Measurements from ENCODE around the gene IL15RA.
"Not testable (repeated sequence)": the region's sequence is repeated elsewhere in the genome, so short reads cannot be mapped to it uniquely, and the experiment has no call there.

Gene IL15RA

DNA sequence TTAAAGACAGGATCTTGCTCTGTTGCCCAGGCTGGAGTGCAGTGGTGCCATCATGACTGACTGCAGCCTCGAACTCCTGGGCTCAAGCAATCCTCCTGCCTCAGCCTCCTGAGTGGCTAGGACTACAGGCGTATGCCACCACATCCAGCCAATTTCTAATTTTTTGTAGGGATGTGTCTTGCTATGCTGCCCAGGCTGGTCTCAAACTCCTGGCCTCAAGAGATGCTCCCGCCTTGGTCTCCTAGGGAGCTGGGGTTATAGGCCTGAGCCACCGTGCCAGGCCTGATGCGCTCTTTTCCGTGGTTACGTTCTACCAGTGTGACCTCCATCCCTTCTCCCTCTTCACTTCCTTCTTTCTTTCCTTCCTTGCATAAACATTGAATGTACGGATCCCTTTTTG is 34.2 kb upstream of the IL15RA start:
- Mint-ChIP-seq H3K36me3 (peaks cover 25% of the 10 kb centered on the region), H3K27ac (peak overlapping the region; percentile 66), H3K27me3 (no peaks in the 10 kb centered on the region), H3K9me3 (ENCODE audit: low read depth) (peaks cover 3% of the 10 kb centered on the region), H3K4me1 (ENCODE audit: low read depth) (peaks cover 51% of the 10 kb centered on the region), H3K4me3 (no peak overlapping the region)

DNA sequence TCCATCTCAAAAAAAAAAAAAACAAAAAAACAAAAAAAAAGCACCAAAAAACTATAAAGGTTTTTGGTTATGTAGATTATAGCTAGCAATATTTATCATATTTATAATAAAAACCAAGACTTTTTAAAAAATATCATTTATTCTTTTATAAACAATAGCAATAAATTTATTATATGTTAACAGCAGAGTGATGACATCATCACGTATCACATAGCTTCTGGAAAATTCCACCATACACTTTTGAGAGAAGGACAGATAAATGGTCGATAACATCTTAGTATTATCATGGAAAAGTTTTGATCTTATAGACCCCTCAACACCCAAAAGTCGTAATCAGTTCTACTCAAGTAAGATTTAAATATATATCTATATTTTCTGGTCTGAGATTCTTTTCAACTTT is 33.2 kb upstream of the IL15RA start:
- H3K4me1 Mint-ChIP-seq (ENCODE audit: low read depth) = peaks cover 43% of the 10 kb centered on the region
- no peak overlapping the region for H3K27ac Mint-ChIP-seq
- H3K36me3 Mint-ChIP-seq = peaks cover 20% of the 10 kb centered on the region
- peaks cover 3% of the 10 kb centered on the region for H3K9me3 Mint-ChIP-seq (ENCODE audit: low read depth)
- H3K27me3 Mint-ChIP-seq = no peaks in the 10 kb centered on the region
- H3K4me3 Mint-ChIP-seq = no peak overlapping the region

- Mint-ChIP-seq H3K9me3 (ENCODE audit: low read depth) (peaks cover 3% of the 10 kb centered on the region), H3K4me1 (ENCODE audit: low read depth) (peaks cover 37% of the 10 kb centered on the region), H3K36me3 (peaks cover 18% of the 10 kb centered on the region), H3K27me3 (no peaks in the 10 kb centered on the region), H3K4me3 (no peak overlapping the region), H3K27ac (no peak overlapping the region)
Measured at GRCh38 chr10:6009961-6010360, 32.6 kb upstream of the IL15RA start.

- Mint-ChIP-seq H3K27me3 (no peaks in the 10 kb centered on the region), H3K4me3 (no peak overlapping the region), H3K27ac (peak overlapping the region; percentile 0), H3K36me3 (peaks cover 15% of the 10 kb centered on the region), H3K9me3 (ENCODE audit: low read depth) (peaks cover 3% of the 10 kb centered on the region), H3K4me1 (ENCODE audit: low read depth) (peaks cover 29% of the 10 kb centered on the region)
Measured at GRCh38 chr10:6009150-6009549, 31.8 kb upstream of the IL15RA start.

GRCh38 chr10:6008497-6009142 is 31.3 kb upstream of the IL15RA start:
- Mint-ChIP-seq H3K9me3 (ENCODE audit: low read depth) (peaks cover 3% of the 10 kb centered on the region), H3K4me3 (no peak overlapping the region), H3K36me3 (peaks cover 15% of the 10 kb centered on the region), H3K27me3 (no peaks in the 10 kb centered on the region), H3K4me1 (ENCODE audit: low read depth) (peaks cover 25% of the 10 kb centered on the region), H3K27ac (no peak overlapping the region)

DNA sequence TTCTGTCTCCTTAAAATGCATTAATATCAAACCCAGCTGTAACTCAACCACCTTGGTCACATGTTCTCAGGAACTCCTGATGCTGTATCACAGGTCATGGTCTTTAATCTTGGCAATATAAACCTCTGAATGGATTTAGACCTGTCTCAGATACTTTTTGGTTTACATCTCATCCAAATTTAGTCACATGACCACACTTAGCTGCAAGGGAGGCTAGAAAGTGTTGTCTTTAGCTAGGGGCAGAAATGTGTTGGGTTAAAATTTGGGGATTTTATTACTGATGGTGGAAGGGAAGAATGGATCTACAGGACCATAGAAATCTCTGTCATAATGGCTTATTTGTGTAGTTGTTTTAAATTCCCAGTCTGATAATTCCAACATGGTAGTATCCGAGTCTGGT is 29.6 kb upstream of the IL15RA start:
- Mint-ChIP-seq H3K27ac (no peak overlapping the region), H3K4me3 (no peak overlapping the region), H3K36me3 (peaks cover 9% of the 10 kb centered on the region), H3K27me3 (no peaks in the 10 kb centered on the region), H3K9me3 (ENCODE audit: low read depth) (peaks cover 3% of the 10 kb centered on the region), H3K4me1 (ENCODE audit: low read depth) (peaks cover 32% of the 10 kb centered on the region)

DNA sequence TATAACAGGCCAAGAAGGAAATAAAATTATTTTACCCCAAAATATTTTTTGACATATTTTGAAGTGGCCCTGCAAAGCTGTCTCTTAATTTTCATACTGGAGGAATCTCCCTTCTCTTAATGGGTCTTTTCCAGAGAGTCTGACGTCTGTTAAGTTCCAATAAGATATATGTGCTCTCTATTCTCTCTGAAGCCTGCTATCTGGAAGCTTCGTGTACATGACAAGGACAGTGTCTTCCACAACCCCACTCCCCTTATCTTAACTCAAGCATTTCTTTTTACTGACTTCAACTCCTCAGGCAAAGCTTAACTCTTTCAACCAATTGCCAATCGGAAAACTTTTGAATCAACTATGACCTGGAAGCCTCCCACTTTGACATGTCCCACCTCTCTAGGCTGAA is 29.2 kb upstream of the IL15RA start:
- no peak overlapping the region for H3K4me3 Mint-ChIP-seq
- no peaks in the 10 kb centered on the region for H3K27me3 Mint-ChIP-seq
- H3K9me3 Mint-ChIP-seq (ENCODE audit: low read depth) = peaks cover 3% of the 10 kb centered on the region
- H3K36me3 Mint-ChIP-seq = peaks cover 7% of the 10 kb centered on the region
- H3K4me1 Mint-ChIP-seq (ENCODE audit: low read depth) = peaks cover 34% of the 10 kb centered on the region
- H3K27ac Mint-ChIP-seq = peak overlapping the region; percentile 24

GRCh38 chr10:6005856-6006395 is 28.6 kb upstream of the IL15RA start:
- H3K27ac Mint-ChIP-seq = no peak overlapping the region

DNA sequence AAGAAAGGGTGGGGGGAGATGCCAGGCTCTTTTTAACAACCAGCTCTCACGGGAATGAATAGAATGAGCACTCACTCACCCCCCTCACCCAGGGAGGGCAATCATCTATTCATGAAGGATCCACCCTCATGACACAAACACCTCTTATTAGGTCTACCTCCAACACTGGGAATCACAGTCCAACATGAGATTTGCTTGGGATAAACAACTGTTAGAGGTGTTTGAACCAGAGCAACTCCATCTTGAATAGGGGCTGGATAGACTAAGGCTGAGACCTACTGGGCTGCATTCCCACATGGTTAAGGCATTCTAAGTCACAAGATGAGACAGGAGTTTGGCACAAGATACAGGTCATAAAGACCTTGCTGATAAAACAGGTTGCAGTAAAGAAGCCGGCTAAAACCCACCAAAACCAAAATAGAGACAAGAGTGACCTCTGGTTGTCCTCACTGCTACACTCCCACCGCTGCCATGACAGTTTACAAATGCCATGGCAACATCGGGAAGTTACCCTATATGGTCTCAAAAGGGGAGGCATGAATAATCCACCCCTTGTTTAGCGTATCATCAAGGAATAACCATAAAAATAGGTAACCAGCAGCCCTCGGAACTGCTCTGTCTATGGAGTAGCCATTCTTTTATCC is 27.9 kb upstream of the IL15RA start:
- H3K4me3 Mint-ChIP-seq; H3K27me3 Mint-ChIP-seq; H3K27ac Mint-ChIP-seq; H3K9me3 Mint-ChIP-seq (ENCODE audit: low read depth); H3K36me3 Mint-ChIP-seq: not testable (repeated sequence)
- H3K4me1 Mint-ChIP-seq (ENCODE audit: low read depth) = peaks cover 34% of the 10 kb centered on the region

More at GRCh38 chr10:6005856-6006395, 28.6 kb upstream of the IL15RA start:
- peaks cover 33% of the 10 kb centered on the region for H3K4me1 Mint-ChIP-seq (ENCODE audit: low read depth)
- H3K9me3 Mint-ChIP-seq (ENCODE audit: low read depth) = peaks cover 3% of the 10 kb centered on the region
- H3K4me3 Mint-ChIP-seq = no peak overlapping the region
- peaks cover 3% of the 10 kb centered on the region for H3K36me3 Mint-ChIP-seq
- no peaks in the 10 kb centered on the region for H3K27me3 Mint-ChIP-seq

DNA sequence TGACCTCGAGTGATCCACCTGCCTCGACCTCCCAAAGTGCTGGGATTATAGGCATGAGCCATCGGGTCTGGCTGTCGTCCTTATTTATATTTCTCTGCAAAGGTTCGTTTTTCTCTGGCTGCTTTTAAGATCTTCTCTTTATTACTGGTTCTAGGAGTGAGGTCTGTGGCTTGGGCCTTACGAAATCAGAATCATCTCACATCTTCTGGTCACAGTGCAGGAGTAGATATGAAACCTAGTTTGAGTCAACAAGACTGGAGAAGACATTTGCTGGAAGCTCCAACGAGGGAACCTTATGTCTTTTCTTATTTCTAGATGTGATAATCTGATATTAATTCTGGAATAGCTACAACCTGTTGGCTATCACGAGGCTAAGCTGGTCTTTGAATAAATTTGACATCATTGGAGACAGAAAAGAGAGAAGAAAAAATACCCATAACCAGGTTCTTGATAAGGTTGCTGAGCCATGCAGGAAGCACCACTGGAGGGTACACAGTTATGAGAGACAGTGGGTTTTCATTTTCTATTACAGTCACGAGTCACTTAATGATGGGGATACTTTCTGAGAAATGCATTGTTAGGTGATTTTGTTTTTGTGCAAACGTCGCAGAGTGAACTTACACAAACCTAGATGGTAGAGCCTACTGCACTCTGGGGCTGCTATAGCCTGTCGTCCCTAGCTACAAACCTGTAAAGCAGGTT is 25.6 kb upstream of the IL15RA start:
- H3K9me3 Mint-ChIP-seq (ENCODE audit: low read depth) = peaks cover 3% of the 10 kb centered on the region
- H3K36me3 Mint-ChIP-seq = peaks cover 3% of the 10 kb centered on the region
- peaks cover 20% of the 10 kb centered on the region for H3K4me1 Mint-ChIP-seq (ENCODE audit: low read depth)
- peak overlapping the region; percentile 23 for H3K27ac Mint-ChIP-seq
- no peak overlapping the region for H3K4me3 Mint-ChIP-seq
- H3K27me3 Mint-ChIP-seq = no peaks in the 10 kb centered on the region

- Mint-ChIP-seq H3K4me1 (ENCODE audit: low read depth) (peaks cover 20% of the 10 kb centered on the region), H3K27me3 (no peaks in the 10 kb centered on the region), H3K36me3 (no peaks in the 10 kb centered on the region), H3K4me3 (no peak overlapping the region), H3K9me3 (ENCODE audit: low read depth) (no peaks in the 10 kb centered on the region), H3K27ac (no peak overlapping the region)
Measured at GRCh38 chr10:5999440-6000165, 22.3 kb upstream of the IL15RA start.

GRCh38 chr10:5996696-5997095 is 19.4 kb upstream of the IL15RA start:
- H3K27me3 Mint-ChIP-seq = no peaks in the 10 kb centered on the region
- H3K4me3 Mint-ChIP-seq = no peak overlapping the region
- H3K9me3 Mint-ChIP-seq (ENCODE audit: low read depth) = peaks cover 6% of the 10 kb centered on the region
- H3K4me1 Mint-ChIP-seq (ENCODE audit: low read depth) = peaks cover 8% of the 10 kb centered on the region
- peaks cover 6% of the 10 kb centered on the region for H3K36me3 Mint-ChIP-seq
- H3K27ac Mint-ChIP-seq = no peak overlapping the region

- Mint-ChIP-seq H3K27me3 (no peaks in the 10 kb centered on the region), H3K27ac (no peak overlapping the region), H3K9me3 (ENCODE audit: low read depth) (peaks cover 13% of the 10 kb centered on the region), H3K4me1 (ENCODE audit: low read depth) (peaks cover 9% of the 10 kb centered on the region), H3K4me3 (no peak overlapping the region), H3K36me3 (peaks cover 14% of the 10 kb centered on the region)
Measured at GRCh38 chr10:5992398-5992797, 15.1 kb upstream of the IL15RA start.

GRCh38 chr10:5991708-5992107 is 14.4 kb upstream of the IL15RA start:
- no peak overlapping the region for H3K27ac Mint-ChIP-seq
- peaks cover 14% of the 10 kb centered on the region for H3K36me3 Mint-ChIP-seq
- H3K4me3 Mint-ChIP-seq = no peak overlapping the region
- H3K4me1 Mint-ChIP-seq (ENCODE audit: low read depth) = peaks cover 9% of the 10 kb centered on the region
- H3K9me3 Mint-ChIP-seq (ENCODE audit: low read depth) = peaks cover 13% of the 10 kb centered on the region
- no peaks in the 10 kb centered on the region for H3K27me3 Mint-ChIP-seq

DNA sequence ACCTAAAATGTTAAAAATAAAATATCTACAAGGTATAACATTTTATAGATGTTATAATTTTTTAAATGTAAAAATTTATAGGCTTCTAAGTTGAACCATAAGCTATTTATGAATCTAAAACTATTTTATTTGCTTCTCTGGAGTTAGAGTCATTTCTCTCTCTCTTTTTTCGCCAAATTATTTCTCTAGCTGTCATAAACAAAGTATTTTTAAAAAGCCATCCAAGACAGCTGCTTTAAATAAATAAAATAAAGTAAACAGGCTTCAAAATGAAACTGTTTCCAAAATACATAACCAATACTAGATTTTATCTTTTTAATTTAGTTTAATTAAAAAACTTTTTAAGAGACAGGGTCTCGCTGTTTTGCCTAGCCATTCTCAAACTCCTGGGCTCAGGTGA is 12.4 kb upstream of the IL15RA start:
- no peak overlapping the region for H3K27ac Mint-ChIP-seq
- peaks cover 14% of the 10 kb centered on the region for H3K36me3 Mint-ChIP-seq
- no peaks in the 10 kb centered on the region for H3K27me3 Mint-ChIP-seq
- H3K4me1 Mint-ChIP-seq (ENCODE audit: low read depth) = peaks cover 9% of the 10 kb centered on the region
- H3K9me3 Mint-ChIP-seq (ENCODE audit: low read depth) = peaks cover 13% of the 10 kb centered on the region
- H3K4me3 Mint-ChIP-seq = no peak overlapping the region

All from activated naive CD8-positive, alpha-beta T cell (primary cell).